TTC549 (cell line): Measurements from ENCODE around the gene MRPL34.
"Not testable (repeated sequence)": the region's sequence is repeated elsewhere in the genome, so short reads cannot be mapped to it uniquely, and the experiment has no call there.

Experiments
- FAIRE-seq: peaks from 2 replicates; lab custom pipeline; 2012; peaks lifted over from hg19 to GRCh38; lab: Jason Lieb, UNC

Gene MRPL34

GRCh38 chr19:17285415-17286135 lies 20.1 kb upstream of the MRPL34 start:
- FAIRE-seq = no peak

DNA sequence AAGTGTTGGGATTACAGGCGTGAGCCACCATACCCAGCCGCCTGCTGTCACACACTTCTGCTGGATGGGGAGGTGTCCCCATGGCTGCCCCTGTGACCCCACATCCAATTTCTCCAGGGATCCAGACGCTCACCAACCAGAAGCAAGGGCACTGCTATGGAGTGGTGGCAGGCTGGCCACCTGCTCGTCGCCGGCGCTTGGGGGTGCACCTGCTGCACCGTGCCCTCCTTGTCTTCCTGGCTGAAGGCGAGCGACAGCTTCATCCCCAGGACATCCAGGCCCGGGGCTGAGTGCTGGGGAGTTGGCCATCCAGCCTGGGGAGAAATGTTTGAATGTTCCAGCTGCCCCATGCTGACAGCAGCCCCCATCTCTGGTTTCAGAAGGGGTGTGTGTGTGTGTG lies 19.4 kb upstream of the MRPL34 start:
- FAIRE-seq = no peak

GRCh38 chr19:17286752-17287151 lies 18.9 kb upstream of the MRPL34 start:
- FAIRE-seq = no peak

GRCh38 chr19:17289489-17289888 lies 16.2 kb upstream of the MRPL34 start:
- no peak for FAIRE-seq

GRCh38 chr19:17292301-17293074 lies 13.2 kb upstream of the MRPL34 start:
- peak; percentile 86 for FAIRE-seq

DNA sequence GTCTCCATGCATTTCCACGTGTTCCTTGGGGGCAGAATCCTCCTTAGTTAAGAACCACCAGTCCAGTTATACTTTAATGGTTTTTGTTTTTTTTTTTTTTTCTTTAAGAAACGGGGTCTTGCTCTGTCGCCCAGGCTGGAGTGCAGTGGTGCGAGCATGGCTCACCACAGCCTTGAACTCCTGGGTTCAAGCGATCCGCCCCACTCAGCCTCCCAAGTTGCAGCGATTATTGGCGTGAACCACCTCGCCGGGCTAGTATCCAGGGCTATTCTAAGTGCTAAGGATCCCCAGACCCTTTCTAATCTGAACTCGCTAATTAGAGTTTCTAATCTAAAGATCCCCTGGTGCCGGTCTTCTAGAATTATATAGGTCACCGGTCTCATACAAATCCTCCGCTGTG lies 12.1 kb upstream of the MRPL34 start:
- no peak for FAIRE-seq

DNA sequence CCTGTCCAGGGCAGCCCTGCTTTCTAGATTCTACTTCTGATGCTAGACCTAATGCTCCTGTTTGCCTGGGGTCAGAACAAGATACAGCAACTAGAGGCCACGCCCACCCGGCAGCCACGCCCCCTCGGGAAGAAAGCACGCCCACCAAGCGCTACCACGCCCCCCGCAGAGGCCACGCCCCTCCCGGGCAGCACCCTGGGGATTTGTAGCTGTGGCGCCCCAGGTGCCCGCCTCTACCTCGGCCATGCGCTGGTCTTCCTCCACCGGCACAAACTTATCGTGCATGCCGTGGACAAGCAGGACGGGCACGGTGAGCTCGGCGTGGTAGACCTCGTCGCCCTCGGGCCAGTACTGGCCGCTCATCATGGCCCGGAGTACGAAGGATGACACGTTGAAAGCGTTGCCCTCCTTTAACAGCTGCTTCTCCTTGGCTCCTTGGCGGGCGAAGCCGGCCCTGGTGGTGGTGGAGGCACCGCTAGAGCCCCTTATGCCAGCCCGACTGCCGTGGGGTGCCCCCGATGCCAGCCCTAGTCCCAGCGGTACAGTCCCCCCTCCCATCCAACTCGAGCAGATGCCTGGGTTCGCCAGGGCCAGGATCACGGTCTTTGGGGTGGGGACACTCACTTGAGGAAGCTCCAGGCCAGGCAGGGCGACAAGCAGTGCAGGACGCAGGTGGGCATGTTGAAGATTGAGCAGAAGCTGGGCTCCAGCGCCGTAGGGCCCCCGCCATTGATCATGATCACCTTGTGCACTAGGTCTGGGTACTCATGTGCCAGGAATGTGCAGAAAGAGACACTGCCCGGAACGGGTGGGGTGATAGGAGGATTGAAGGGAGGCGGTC lies 11.4 kb upstream of the MRPL34 start:
- FAIRE-seq = no peak

DNA sequence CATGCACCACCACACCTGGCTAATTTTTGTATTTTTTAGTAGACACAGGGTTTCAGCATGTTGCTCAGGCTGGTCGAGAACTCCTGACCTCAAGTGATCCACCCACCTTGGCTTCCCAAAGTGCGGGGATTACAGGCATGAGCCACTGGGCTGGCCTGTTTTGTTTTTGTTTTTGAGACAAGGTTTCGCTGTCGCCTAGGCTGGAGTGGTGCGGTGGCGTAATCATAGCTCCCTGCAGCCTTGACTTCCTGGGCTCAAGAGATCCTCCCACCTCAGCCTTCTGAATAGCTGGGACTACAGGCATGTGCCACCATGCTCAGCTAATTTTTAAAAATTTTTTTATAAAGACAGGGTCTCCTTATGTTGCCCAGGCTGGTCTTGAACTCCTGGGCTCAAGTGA lies 10.1 kb upstream of the MRPL34 start:
- FAIRE-seq = not testable (repeated sequence)

DNA sequence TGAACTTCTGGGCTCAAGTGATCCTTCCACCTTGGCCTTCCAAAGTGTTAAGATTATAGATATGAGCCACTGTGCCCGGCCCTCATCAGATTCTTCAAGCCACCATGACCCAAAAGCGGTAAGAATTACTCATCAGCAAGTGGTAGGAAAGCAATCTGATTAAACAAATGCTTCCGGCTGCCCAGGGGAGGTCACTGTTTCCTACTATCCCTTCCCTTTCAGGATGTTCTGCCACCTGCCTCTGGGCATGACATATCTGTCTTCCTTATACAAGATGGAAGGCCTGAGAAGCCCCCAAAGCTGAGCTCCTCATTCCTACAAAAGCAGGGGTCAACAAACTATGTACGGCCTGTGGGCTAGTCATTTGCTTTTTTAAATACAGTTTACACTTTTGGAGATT lies 9.4 kb upstream of the MRPL34 start:
- FAIRE-seq = no peak

- no peak for FAIRE-seq
Observed at GRCh38 chr19:17296976-17297375, 8.7 kb upstream of the MRPL34 start.

- no peak for FAIRE-seq
Observed at GRCh38 chr19:17300992-17301619, 4.6 kb upstream of the MRPL34 start.

DNA sequence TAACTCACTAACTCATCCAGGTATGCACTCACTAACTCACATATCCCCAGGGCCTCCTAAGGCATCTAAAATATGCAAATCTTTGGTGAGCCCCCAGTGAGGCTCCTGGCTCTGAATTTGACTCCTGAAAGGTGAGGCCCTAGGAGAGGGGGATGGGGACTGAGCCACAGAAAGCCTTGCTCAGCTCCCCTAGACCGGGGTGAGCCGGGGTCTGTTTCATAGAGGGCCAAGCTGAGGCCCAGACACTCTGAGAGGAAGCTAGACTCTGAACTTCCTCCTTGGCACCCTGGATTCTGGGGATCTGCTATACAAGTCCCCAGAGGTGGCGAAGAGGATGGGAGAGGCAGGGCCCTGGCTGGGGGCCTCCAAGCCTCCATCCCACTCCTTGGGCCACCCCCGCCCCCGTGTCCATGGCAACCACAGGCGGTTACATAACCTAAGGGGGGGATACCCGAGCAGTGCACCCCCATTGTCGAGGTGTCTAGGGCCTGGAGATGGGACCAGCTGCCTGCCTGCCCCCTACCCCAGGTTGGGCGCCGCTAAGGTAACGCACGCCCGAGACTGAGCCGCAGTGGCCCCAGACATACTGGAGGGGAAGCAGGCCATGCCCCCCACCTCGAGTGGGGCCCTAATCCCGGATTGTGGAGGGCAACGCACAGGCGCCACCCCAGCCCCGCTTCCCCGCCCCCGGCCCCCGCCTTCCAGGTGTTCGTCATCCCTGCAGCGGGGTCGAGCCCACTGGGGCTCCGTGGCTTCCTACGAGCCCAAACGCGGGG lies 3.1 kb upstream of the MRPL34 start:
- no peak for FAIRE-seq

DNA sequence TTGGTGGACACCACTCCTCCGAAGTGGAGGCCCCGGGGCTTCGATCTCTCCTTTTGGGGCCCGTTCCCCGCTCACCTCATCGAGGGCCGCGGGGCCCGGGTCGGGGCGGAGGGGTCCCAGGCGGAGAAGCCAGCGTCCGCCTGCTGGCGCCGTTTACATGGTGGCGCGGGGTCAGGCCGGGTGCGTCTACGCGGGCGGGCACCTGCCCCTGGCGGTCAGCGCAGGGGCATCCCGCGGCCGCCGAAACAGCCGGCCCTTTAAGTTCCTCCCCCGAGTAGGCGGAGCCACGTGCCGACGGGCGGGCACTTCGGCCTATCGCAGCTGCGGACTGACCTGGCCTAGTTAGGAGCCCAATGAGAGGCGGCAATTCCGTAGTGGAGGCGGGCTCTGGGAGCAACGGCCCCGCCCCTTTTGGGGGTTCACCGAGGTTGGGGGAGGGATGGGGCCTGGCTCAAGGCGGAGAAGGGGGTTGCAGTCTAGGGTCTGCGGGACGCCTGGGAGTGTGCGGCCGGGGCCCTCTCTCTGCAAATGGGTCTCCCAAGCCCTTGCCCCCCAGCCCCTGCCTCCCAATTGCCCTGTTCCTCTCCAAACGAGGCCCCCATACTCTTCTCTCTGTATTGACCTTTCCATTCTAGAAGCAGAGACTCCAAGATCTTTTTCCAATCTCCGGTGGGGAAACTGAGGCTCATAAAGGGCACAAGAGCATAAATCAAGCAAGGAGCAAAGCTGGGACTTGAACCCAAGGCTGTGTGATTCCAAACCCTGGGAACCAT lies 2.3 kb upstream of the MRPL34 start, which contains the start of gene ABHD8:
TSS of gene ABHD8 (minus strand) at position 259 of the 773 bp plus-strand sequence. CDS start 1,809 bp downstream, outside the sequence.
- FAIRE-seq = no peak

DNA sequence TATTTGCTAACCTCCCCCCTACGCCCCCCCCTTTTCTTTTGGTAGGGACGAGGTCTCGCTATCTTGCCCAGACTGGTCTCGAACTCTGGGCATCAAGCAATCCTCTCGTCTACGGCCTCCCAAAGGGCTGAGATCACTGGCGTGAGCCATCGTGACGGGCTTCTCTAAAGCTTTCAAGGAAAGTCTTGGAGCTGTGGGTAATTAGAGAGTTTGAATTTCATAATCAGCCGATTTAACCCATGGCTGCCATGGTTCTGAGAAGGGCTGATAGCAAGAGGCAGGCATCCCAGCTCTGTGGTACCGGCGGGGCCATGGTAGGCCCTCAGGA lies 1.8 kb upstream of the MRPL34 start:
- FAIRE-seq = no peak

- no peak for FAIRE-seq
Observed at GRCh38 chr19:17304386-17305215, 1.1 kb upstream of the MRPL34 start.

GRCh38 chr19:17305216-17305516 lies 506 bp upstream of the MRPL34 start:
- FAIRE-seq = no peak

DNA sequence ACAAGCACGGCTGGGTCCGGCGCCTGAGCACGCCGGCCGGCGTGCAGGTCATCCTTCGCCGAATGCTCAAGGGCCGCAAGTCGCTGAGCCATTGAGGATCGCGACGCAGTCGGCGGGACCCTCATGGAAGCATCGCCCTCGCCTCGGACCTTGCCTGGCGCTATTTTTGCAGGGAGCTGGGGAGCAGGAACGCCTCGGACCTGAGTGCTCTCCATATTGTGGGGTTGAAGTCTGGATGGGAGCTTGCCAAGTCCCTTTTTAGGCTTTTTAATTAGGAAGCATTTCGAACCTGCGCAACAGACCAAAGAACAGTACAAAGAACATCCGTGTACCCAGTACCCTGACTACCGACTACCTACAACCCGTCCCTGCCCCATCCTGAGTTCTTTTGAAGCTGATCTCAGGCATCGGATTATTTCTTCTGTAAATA lies 628 bp downstream of the MRPL34 start:
- no peak for FAIRE-seq

GRCh38 chr19:17307876-17308377 lies 2.3 kb downstream of the MRPL34 start:
- FAIRE-seq = no peak

DNA sequence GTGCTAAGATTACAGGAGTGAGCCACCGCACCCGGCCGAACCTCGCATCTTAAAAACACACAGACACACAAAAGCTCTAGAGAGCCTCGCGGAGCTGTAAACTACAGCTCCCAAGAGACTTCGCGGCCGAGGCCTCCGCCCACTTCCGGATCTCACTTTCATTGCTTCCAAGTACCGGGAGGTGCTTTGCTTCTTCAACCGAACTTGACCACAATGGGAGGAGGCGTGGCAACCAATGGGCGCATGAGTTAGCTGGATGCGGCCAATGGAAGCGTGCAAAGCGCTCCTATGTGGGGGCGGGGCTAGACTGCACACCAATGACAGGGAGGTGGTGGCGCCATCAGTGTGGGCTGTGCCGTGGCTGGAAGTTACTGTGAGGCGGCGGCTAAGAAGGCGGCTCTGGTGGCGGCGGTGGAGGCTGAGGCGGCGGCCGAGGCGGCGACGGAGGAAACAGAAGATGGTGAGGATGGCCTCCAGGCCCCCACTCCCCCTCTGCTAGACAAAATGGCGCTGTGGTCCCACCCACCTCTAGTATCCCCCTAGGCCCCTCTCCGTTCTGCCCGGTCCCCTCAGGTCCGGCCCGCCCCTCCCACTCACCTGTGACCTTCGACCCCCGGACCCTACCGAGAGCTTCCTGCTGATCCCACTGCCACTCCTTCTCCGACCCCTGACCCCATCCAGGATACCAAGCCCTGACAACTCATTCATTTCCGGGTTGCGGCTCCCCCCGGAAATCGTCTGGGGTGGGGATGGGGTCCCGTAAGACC lies 3.7 kb downstream of the MRPL34 start, which contains the start of gene DDA1:
TSS of gene DDA1 (plus strand) at position 366 of the 767 bp plus-strand sequence. CDS start at position 458, 92 bp downstream.
- FAIRE-seq = peak; percentile 98
